SK-N-SH treated with all-trans-retinoic acid at 6 μM for 48 hours (cell line): ENCODE data around the gene APPL1.

Source experiments
- ATAC-seq: fragments of 200-7000 bp; cut with Tn5 transposase; 3 replicates; pipeline ENCODE4 v1.9.1; 2020; ENCODE audit warnings: mild to moderate bottlenecking, moderate library complexity
- ARNTL ChIP-seq: fragments of 450-650 bp; formaldehyde crosslinking; IDR thresholded peaks from 2 replicates; pipeline ENCODE4 v1.5.0; 2020; ENCODE audit warnings: low read depth, mild to moderate bottlenecking, moderate library complexity, borderline replicate concordance
- BACH2 ChIP-seq: fragments of 250-450 bp; sonication (Bioruptor Pico); IDR thresholded peaks from 2 replicates; pipeline ENCODE4 v1.9.0; 2021; ENCODE audit warnings: mild to moderate bottlenecking, borderline replicate concordance
- CSDC2 ChIP-seq: fragments of 250-450 bp; sonication (Bioruptor Pico); IDR thresholded peaks from 2 replicates; pipeline ENCODE4 v1.5.0; 2020; ENCODE audit warnings: mild to moderate bottlenecking, moderate library complexity
- CSRNP3 ChIP-seq: fragments of 250-450 bp; sonication (Bioruptor Pico); IDR thresholded peaks from 2 replicates; pipeline ENCODE4 v1.5.1; 2021; ENCODE audit warnings: mild to moderate bottlenecking, moderate library complexity
- ESRRG ChIP-seq: fragments of 250-450 bp; sonication (Bioruptor Pico); IDR thresholded peaks from 2 replicates; pipeline ENCODE4 v1.6.1; 2021; ENCODE audit warnings: mild to moderate bottlenecking
- GLIS3 ChIP-seq: fragments of 250-450 bp; sonication (Bioruptor Pico); IDR thresholded peaks from 2 replicates; pipeline ENCODE4 v1.5.0; 2020; ENCODE audit warnings: mild to moderate bottlenecking, moderate library complexity
- OSR1 ChIP-seq: fragments of 250-450 bp; sonication (Bioruptor Pico); IDR thresholded peaks from 2 replicates; pipeline ENCODE4 v1.8.0; 2022; ENCODE audit warnings: moderate library complexity, mild to moderate bottlenecking, inconsistent platforms
- PATZ1 ChIP-seq: fragments of 250-450 bp; sonication (Bioruptor Pico); IDR thresholded peaks from 2 replicates; pipeline ENCODE4 v1.8.0; 2020; ENCODE audit warnings: mild to moderate bottlenecking, moderate library complexity, borderline replicate concordance
- POU6F1 ChIP-seq: fragments of 250-450 bp; sonication (Bioruptor Pico); IDR thresholded peaks from 2 replicates; pipeline ENCODE4 v1.8.0; 2021; ENCODE audit warnings: low read depth, mild to moderate bottlenecking, moderate library complexity, borderline replicate concordance
- PPARA ChIP-seq: fragments of 250-450 bp; sonication (Bioruptor Pico); IDR thresholded peaks from 2 replicates; pipeline ENCODE4 v1.5.0; 2020; ENCODE audit warnings: mild to moderate bottlenecking, borderline replicate concordance
- RARB ChIP-seq: fragments of 250-450 bp; sonication (Bioruptor Pico); IDR thresholded peaks from 2 replicates; pipeline ENCODE4 v1.8.0; 2021; ENCODE audit warnings: mild to moderate bottlenecking, moderate library complexity
- SNAI2 ChIP-seq: fragments of 250-450 bp; sonication (Bioruptor Pico); IDR thresholded peaks from 2 replicates; pipeline ENCODE4 v1.5.0; 2020; ENCODE audit warnings: mild to moderate bottlenecking, moderate library complexity
- TCF4 ChIP-seq: fragments of 250-450 bp; sonication (Bioruptor Pico); IDR thresholded peaks from 2 replicates; pipeline ENCODE4 v1.8.0; 2021; ENCODE audit warnings: mild to moderate bottlenecking, moderate library complexity, borderline replicate concordance
- TOX ChIP-seq: fragments of 250-450 bp; sonication (Bioruptor Pico); IDR thresholded peaks from 2 replicates; pipeline ENCODE4 v1.8.0; 2021; ENCODE audit warnings: mild to moderate bottlenecking, moderate library complexity, borderline replicate concordance
- TSHZ2 ChIP-seq: fragments of 250-450 bp; sonication (Bioruptor Pico); IDR thresholded peaks from 2 replicates; pipeline ENCODE4 v1.5.0; 2020; ENCODE audit warnings: mild to moderate bottlenecking, moderate library complexity
- ZC3H10 ChIP-seq: fragments of 250-450 bp; sonication (Bioruptor Pico); IDR thresholded peaks from 2 replicates; pipeline ENCODE4 v1.5.1; 2021; ENCODE audit warnings: mild to moderate bottlenecking, moderate library complexity
- ZFP3 ChIP-seq: fragments of 250-450 bp; sonication (Bioruptor Pico); IDR thresholded peaks from 2 replicates; pipeline ENCODE4 v1.5.0; 2020; ENCODE audit warnings: mild to moderate bottlenecking, moderate library complexity
- ZFP30 ChIP-seq: fragments of 450-650 bp; formaldehyde crosslinking; IDR thresholded peaks from 2 replicates; pipeline ENCODE4 v1.5.0; 2022; ENCODE audit warnings: mild to moderate bottlenecking, moderate library complexity
- ZNF565 ChIP-seq: fragments of 450-650 bp; formaldehyde crosslinking; conservative IDR thresholded peaks from 2 replicates; pipeline ENCODE4 v1.5.0; 2020; ENCODE audit warnings: low read depth, mild to moderate bottlenecking, moderate library complexity
- ZNF70 ChIP-seq: fragments of 450-650 bp; formaldehyde crosslinking; IDR thresholded peaks from 2 replicates; pipeline ENCODE4 v1.5.0; 2020; ENCODE audit warnings: mild to moderate bottlenecking, moderate library complexity
- ZNF8 ChIP-seq: fragments of 450-650 bp; formaldehyde crosslinking; IDR thresholded peaks from 2 replicates; pipeline ENCODE4 v1.5.0; 2020; ENCODE audit warnings: mild to moderate bottlenecking, moderate library complexity

Gene APPL1

GRCh38 chr3:57227204-57227929 is at the start of gene APPL1:
APPL1 (plus strand) TSS chr3:57227729; CDS start chr3:57227884, 155 bp downstream.
- ATAC-seq, result peak; percentile 96
- no peak for TF ChIP-seq TCF4 (CRISPR knock-in tag)
- TF ChIP-seq ZFP3, result 0 out of 2 replicates have a peak, but pooled peaks have one; percentile 40

- peak; percentile 87 for ATAC-seq
- TF ChIP-seq SNAI2 (no peak), ESRRG (no peak), TCF4 (CRISPR knock-in tag) (no peak), ZFP3 (no peak), GLIS3 (CRISPR knock-in tag) (no peak), RARB (no peak), BACH2 (CRISPR knock-in tag) (no peak), POU6F1 (CRISPR knock-in tag) (no peak), ZC3H10 (CRISPR knock-in tag) (no peak), ZFP30 (CRISPR knock-in tag) (no peak), CSRNP3 (CRISPR knock-in tag) (no peak), ARNTL (CRISPR knock-in tag) (no peak), CSDC2 (CRISPR knock-in tag) (no peak), PATZ1 (CRISPR knock-in tag) (no peak), PPARA (CRISPR knock-in tag) (no peak), TOX (CRISPR knock-in tag) (no peak), TSHZ2 (CRISPR knock-in tag) (no peak), OSR1 (no peak)
Measured at GRCh38 chr3:57179580-57180410, 47.7 kb upstream of the APPL1 start.

GRCh38 chr3:57184526-57184925 is 43.0 kb upstream of the APPL1 start:
- TF ChIP-seq ZNF565 (CRISPR knock-in tag), result no peak
- no peak for TF ChIP-seq ZNF8
- TF ChIP-seq RARB, result no peak
- TF ChIP-seq TSHZ2 (CRISPR knock-in tag), result no peak
- no peak for TF ChIP-seq ESRRG
- no peak for TF ChIP-seq ZNF70 (CRISPR knock-in tag)
- TF ChIP-seq PATZ1 (CRISPR knock-in tag), result no peak
- no peak for TF ChIP-seq SNAI2
- TF ChIP-seq ZFP3, result no peak
- no peak for TF ChIP-seq TOX (CRISPR knock-in tag)
- TF ChIP-seq ZFP30 (CRISPR knock-in tag), result no peak
- no peak for TF ChIP-seq GLIS3 (CRISPR knock-in tag)
- TF ChIP-seq CSRNP3 (CRISPR knock-in tag), result no peak
- TF ChIP-seq TCF4 (CRISPR knock-in tag), result no peak
- peak; percentile 58; the same call in 2 of the 3 replicates for ATAC-seq
